KOPT-K1 (cell line): ENCODE results near the gene CACNA2D1.

Experiments used
- H3K27ac ChIP-seq: fragments of 200-600 bp; sonication (generic); 2 replicates; pipeline ENCODE4 v1.5.1; 2016; ENCODE audit warnings: antibody characterized with exemption, mild to moderate bottlenecking, low read depth, low read length; ENCODE audit not compliant: poor library complexity, severe bottlenecking
- H3K36me3 ChIP-seq: fragments of 200-600 bp; sonication (generic); 2 replicates; pipeline ENCODE4 v1.5.1; 2017; ENCODE audit warnings: antibody characterized with exemption, mild to moderate bottlenecking, low read length, moderate library complexity; ENCODE audit not compliant: insufficient read depth
- H3K9me3 ChIP-seq: fragments of 200-600 bp; sonication (generic); 2 replicates; pipeline ENCODE4 v1.5.1; 2017; ENCODE audit warnings: antibody characterized with exemption, low read length, mild to moderate bottlenecking; ENCODE audit not compliant: insufficient read depth, poor library complexity, severe bottlenecking

CACNA2D1 gene

GRCh38 chr7:82317257-82317721, 126.3 kb downstream of the CACNA2D1 start:
- Histone ChIP-seq H3K27ac (no peak overlapping the region), H3K9me3 (no peaks in the 10 kb centered on the region), H3K36me3 (no peaks in the 10 kb centered on the region)

- H3K9me3 ChIP-seq: no peaks in the 10 kb centered on the region
- H3K27ac ChIP-seq: no peak overlapping the region
- H3K36me3 ChIP-seq: no peaks in the 10 kb centered on the region
Measured at GRCh38 chr7:82313269-82313668, 130.3 kb downstream of the CACNA2D1 start.

- H3K27ac ChIP-seq: no peak overlapping the region
- H3K36me3 ChIP-seq: no peaks in the 10 kb centered on the region
- no peaks in the 10 kb centered on the region for H3K9me3 ChIP-seq
Measured at GRCh38 chr7:82312646-82313045, 130.9 kb downstream of the CACNA2D1 start.

GRCh38 chr7:82305347-82306005, 138.1 kb downstream of the CACNA2D1 start:
- Histone ChIP-seq H3K27ac (no peak overlapping the region), H3K9me3 (no peaks in the 10 kb centered on the region), H3K36me3 (no peaks in the 10 kb centered on the region)

- Histone ChIP-seq H3K9me3 (no peaks in the 10 kb centered on the region), H3K27ac (no peak overlapping the region), H3K36me3 (no peaks in the 10 kb centered on the region)
Measured at GRCh38 chr7:82294865-82295264, 148.7 kb downstream of the CACNA2D1 start.

GRCh38 chr7:82294382-82294784, 149.2 kb downstream of the CACNA2D1 start:
- no peaks in the 10 kb centered on the region for H3K36me3 ChIP-seq
- no peak overlapping the region for H3K27ac ChIP-seq
- no peaks in the 10 kb centered on the region for H3K9me3 ChIP-seq

GRCh38 chr7:82293467-82293866, 150.1 kb downstream of the CACNA2D1 start:
- Histone ChIP-seq H3K9me3 (no peaks in the 10 kb centered on the region), H3K27ac (no peak overlapping the region), H3K36me3 (no peaks in the 10 kb centered on the region)

GRCh38 chr7:82291931-82292330, 151.6 kb downstream of the CACNA2D1 start:
- Histone ChIP-seq H3K9me3 (no peaks in the 10 kb centered on the region), H3K27ac (no peak overlapping the region), H3K36me3 (no peaks in the 10 kb centered on the region)

- no peaks in the 10 kb centered on the region for H3K36me3 ChIP-seq
- H3K9me3 ChIP-seq: no peaks in the 10 kb centered on the region
- H3K27ac ChIP-seq: no peak overlapping the region
Measured at GRCh38 chr7:82289889-82290288, 153.7 kb downstream of the CACNA2D1 start.

- no peak overlapping the region for H3K27ac ChIP-seq
- H3K9me3 ChIP-seq: no peaks in the 10 kb centered on the region
- H3K36me3 ChIP-seq: no peaks in the 10 kb centered on the region
Measured at GRCh38 chr7:82289152-82289535, 154.4 kb downstream of the CACNA2D1 start.

- H3K36me3 ChIP-seq: no peaks in the 10 kb centered on the region
- no peak overlapping the region for H3K27ac ChIP-seq
- H3K9me3 ChIP-seq: no peaks in the 10 kb centered on the region
Measured at GRCh38 chr7:82286798-82287140, 156.8 kb downstream of the CACNA2D1 start.

GRCh38 chr7:82286096-82286797, 157.3 kb downstream of the CACNA2D1 start:
- Histone ChIP-seq H3K27ac (no peak overlapping the region), H3K36me3 (no peaks in the 10 kb centered on the region), H3K9me3 (no peaks in the 10 kb centered on the region)

- no peaks in the 10 kb centered on the region for H3K9me3 ChIP-seq
- no peaks in the 10 kb centered on the region for H3K36me3 ChIP-seq
- no peak overlapping the region for H3K27ac ChIP-seq
Measured at GRCh38 chr7:82284936-82285519, 158.5 kb downstream of the CACNA2D1 start.

GRCh38 chr7:82275342-82275741, 168.2 kb downstream of the CACNA2D1 start:
- Histone ChIP-seq H3K36me3 (no peaks in the 10 kb centered on the region), H3K9me3 (no peaks in the 10 kb centered on the region), H3K27ac (no peak overlapping the region)

GRCh38 chr7:82274681-82275080, 168.9 kb downstream of the CACNA2D1 start:
- H3K9me3 ChIP-seq: no peaks in the 10 kb centered on the region
- no peaks in the 10 kb centered on the region for H3K36me3 ChIP-seq
- no peak overlapping the region for H3K27ac ChIP-seq

- no peaks in the 10 kb centered on the region for H3K9me3 ChIP-seq
- no peaks in the 10 kb centered on the region for H3K36me3 ChIP-seq
- H3K27ac ChIP-seq: no peak overlapping the region
Measured at GRCh38 chr7:82273886-82274285, 169.7 kb downstream of the CACNA2D1 start.
